ENCODE results near the gene IFIT1B.
"Not testable (repeated sequence)": the region's sequence is repeated elsewhere in the genome, so short reads cannot be mapped to it uniquely, and the experiment has no call there.

Gene IFIT1B

GRCh38 chr10:89403043-89403442, 25.2 kb downstream of the IFIT1B start:
- TF ChIP-seq CTCF (IDR thresholded peaks at IDR 0.05; ENCODE audit: low read depth, low read length, missing control alignments): no peak
- no peak overlapping the region for H3K4me3 ChIP-seq (replicated peaks; ENCODE audit: low read depth, low read length)
- DNase-seq (ENCODE audit: extremely low read depth, low read depth): no peak

GRCh38 chr10:89404104-89405047, 26.5 kb downstream of the IFIT1B start:
- H3K4me3 ChIP-seq (replicated peaks; ENCODE audit: low read depth, low read length): no peak overlapping the region
- TF ChIP-seq CTCF (IDR thresholded peaks at IDR 0.05; ENCODE audit: low read depth, low read length, missing control alignments): no peak
- DNase-seq (ENCODE audit: extremely low read depth, low read depth): no peak

- not testable (repeated sequence) for H3K4me3 ChIP-seq (replicated peaks; ENCODE audit: low read depth, low read length); DNase-seq (ENCODE audit: extremely low read depth, low read depth)
Observed at GRCh38 chr10:89406178-89406577, 28.3 kb downstream of the IFIT1B start.

DNA sequence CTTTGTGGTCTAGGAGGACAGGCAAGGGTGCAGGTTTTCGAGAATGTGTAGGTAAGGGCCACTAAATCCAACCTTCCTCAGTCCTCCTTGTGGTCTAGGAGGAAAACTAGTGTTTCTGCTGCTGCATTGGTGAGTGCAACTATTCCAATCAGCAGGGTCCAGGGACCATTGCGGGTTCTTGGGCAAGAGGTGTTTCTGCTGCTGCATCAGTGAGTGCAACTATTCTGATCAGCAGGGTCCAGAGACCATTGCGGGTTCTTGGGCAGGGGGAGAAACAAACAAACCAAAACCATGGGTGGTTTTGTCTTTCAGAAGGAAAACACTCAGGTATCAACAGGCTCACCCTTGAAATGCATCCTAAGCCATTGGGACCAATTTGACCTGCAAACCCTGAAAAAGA, 29.9 kb downstream of the IFIT1B start:
- not testable (repeated sequence) for H3K4me3 ChIP-seq (replicated peaks; ENCODE audit: low read depth, low read length); DNase-seq (ENCODE audit: extremely low read depth, low read depth)

DNA sequence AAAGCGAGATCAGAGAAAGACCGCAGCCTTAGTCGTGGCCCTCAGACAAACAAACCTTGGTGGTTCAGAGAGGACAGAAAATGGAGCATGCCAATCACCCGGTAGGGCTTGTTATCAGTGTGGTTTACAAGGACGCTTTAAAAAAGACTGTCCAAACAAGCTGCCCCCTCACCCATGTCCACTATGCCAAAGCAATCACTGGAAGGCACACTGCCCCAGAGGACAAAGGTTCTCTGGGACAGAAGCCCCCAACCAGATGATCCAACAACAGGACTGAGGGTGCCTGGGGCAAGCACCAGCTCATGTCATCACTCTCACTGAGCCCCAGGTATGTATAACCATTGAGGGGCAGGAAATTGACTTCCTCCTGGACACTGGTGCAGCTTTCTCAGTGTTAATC, 31.4 kb downstream of the IFIT1B start:
- H3K4me3 ChIP-seq (replicated peaks; ENCODE audit: low read depth, low read length); DNase-seq (ENCODE audit: extremely low read depth, low read depth): not testable (repeated sequence)

DNA sequence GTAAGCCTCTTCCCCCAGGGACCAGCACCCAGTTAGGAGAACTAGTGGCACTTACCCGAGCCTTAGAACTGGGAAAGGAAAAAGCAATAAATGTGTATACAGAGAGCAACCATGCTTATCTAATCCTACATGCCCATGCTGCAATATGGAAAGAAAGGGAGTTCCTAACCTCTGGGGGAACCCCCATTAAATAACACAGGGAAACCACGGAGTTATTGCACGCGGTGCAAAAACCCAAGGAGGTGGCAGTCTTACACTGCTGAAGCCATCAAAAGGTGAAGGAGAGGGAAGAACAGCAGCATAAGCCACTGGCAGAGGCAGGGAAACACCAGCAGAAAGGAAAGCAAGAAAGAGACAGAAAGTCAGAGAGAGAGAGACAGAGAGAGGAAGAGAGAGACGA, 32.7 kb downstream of the IFIT1B start:
- not testable (repeated sequence) for H3K4me3 ChIP-seq (replicated peaks; ENCODE audit: low read depth, low read length); DNase-seq (ENCODE audit: extremely low read depth, low read depth)

DNA sequence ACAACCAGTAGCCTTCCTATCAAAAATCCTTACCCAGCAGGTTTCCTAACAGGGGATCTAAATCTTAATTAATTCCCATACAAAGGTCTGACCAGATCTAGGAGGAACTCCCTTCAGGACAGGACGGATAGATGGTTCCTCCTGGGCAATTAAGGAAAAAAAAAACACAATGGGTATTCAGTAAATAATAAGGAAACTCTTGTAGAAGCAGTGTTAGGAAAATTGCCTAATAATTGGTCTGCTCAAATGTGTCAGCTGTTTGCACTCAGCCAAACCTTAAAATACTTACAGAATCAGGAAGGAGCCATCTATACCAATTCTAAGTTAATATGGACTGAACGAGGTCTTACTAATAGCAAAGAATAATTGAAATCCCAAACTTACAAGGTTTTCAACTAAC, 33.3 kb downstream of the IFIT1B start:
- DNase-seq (ENCODE audit: extremely low read depth, low read depth); H3K4me3 ChIP-seq (replicated peaks; ENCODE audit: low read depth, low read length): not testable (repeated sequence)

DNA sequence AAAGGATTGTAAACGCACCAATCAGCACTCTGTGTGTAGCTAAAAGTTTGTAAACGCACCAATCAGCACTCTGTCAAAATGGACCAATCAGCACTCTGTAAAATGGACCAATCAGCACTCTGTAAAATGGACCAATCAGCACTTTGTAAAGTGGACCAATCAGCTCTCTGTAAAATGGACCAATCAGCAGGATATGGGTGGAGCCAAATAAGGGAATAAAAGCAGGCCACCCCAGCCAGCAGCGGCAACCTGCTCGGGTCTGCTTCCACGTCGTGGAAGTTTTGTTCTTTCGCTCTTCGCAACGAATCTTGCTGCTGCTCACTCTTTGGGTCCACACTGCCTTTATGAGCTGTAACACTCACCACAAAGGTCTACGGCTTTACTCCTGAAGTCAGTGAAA, 34.4 kb downstream of the IFIT1B start:
- H3K4me3 ChIP-seq (replicated peaks; ENCODE audit: low read depth, low read length): not testable (repeated sequence)

GRCh38 chr10:89413398-89413912, 35.6 kb downstream of the IFIT1B start:
- DNase-seq (ENCODE audit: extremely low read depth, low read depth): no peak
- no peak for TF ChIP-seq CTCF (IDR thresholded peaks at IDR 0.05; ENCODE audit: low read depth, low read length, missing control alignments)
- peak overlapping the region; percentile 79; the same call in 1 of the 2 replicates for H3K4me3 ChIP-seq (replicated peaks; ENCODE audit: low read depth, low read length)

More for the DNA sequence above, 34.4 kb downstream of the IFIT1B start:
- not testable (repeated sequence) for DNase-seq (ENCODE audit: extremely low read depth, low read depth)

DNA sequence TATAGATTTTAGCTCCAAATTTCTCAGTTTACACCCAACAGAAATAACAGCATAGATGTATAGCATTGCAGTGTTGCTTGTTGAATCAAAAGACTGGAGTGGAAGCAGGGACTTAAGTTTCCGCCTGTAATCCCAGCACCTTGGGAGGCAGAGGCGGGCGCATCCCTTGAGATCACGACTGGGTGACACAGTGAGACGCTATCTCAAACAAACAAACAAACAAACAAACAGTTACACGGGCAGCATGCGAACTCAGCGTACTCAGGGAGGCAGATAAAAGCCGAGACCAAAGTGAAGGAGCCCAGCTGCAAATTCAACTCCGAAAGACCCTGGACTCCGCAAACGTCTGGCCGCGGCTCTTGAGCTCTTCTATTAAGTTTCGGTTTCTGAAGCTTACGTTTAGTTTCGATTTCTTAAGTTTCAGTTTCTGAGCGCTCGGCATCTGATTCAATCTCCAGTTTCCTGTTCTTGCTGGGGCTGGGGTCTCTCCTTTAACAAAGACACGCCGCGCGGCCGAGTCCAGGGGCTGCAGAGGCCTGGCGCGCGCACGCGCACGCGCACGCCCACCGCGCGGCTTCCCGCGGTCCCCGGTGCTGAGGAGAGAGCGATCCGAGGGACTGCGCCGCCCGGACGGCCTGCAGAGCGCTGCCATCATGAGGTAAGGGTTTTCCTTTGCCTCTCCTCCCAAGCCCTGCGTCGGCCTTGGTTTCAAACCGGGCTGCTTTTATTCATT, 36.5 kb downstream of the IFIT1B start, which contains the start of gene IFIT5:
Gene IFIT5, plus strand, starts transcription at position 423 of the 733 bp plus-strand sequence. Its CDS starts 231 bp downstream, at position 654.
- peak within 1 kb of the TSS; percentile 79 for H3K4me3 ChIP-seq (replicated peaks; ENCODE audit: low read depth, low read length)
- no peak for TF ChIP-seq CTCF (IDR thresholded peaks at IDR 0.05; ENCODE audit: low read depth, low read length, missing control alignments)
- DNase-seq (ENCODE audit: extremely low read depth, low read depth): no peak
